Astrocyte (in vitro differentiated cells and primary cell): Measurements from ENCODE around the gene FAF1. TPM values are rescaled to one million over a fixed set of nuclear protein-coding genes. Genes with fewer than 3 reads are reported as not detected.

ENCODE experiments used
- DNase-seq: peaks from one replicate; pipeline ENCODE4 v3.0.0-alpha.2; 2010; ENCODE audit warnings: low read depth
- FAIRE-seq: peaks from 2 replicates; lab custom pipeline; 2011; peaks lifted over from hg19 to GRCh38; lab: Jason Lieb, UNC
- H2AFZ ChIP-seq: 2 replicates; pipeline ENCODE4 v1.6.0; 2012; ENCODE audit warnings: low read depth, low read length, inconsistent platforms
- H3K27ac ChIP-seq: 2 replicates; pipeline ENCODE4 v1.5.1; 2011; ENCODE audit warnings: low read depth, low read length, inconsistent platforms
- H3K27me3 ChIP-seq: 2 replicates; pipeline ENCODE4 v1.6.0; 2011; ENCODE audit warnings: low read length, inconsistent platforms; ENCODE audit not compliant: insufficient read depth
- H3K36me3 ChIP-seq: 2 replicates; pipeline ENCODE4 v1.5.1; 2011; ENCODE audit warnings: low read length, inconsistent platforms; ENCODE audit not compliant: insufficient read depth
- H3K4me1 ChIP-seq: 2 replicates; pipeline ENCODE4 v1.5.1; 2011; ENCODE audit warnings: low read length, inconsistent platforms; ENCODE audit not compliant: insufficient read depth
- H3K4me2 ChIP-seq: 2 replicates; pipeline ENCODE4 v1.6.0; 2012; ENCODE audit warnings: low read length, inconsistent platforms
- H3K4me3 ChIP-seq: 2 replicates; pipeline ENCODE4 v1.5.1; 2011; ENCODE audit warnings: low read depth, mild to moderate bottlenecking, low read length, inconsistent platforms; ENCODE audit not compliant: insufficient read depth
- H3K79me2 ChIP-seq: 2 replicates; pipeline ENCODE4 v1.6.0; 2012; ENCODE audit warnings: mild to moderate bottlenecking, low read length, inconsistent platforms; ENCODE audit not compliant: insufficient read depth
- H3K9ac ChIP-seq: 2 replicates; pipeline ENCODE4 v1.6.0; 2012; ENCODE audit warnings: mild to moderate bottlenecking, low read length, inconsistent platforms
- H3K9me3 ChIP-seq: 2 replicates; pipeline ENCODE4 v1.5.1; 2012; ENCODE audit warnings: low read depth, mild to moderate bottlenecking, low read length, inconsistent platforms; ENCODE audit not compliant: insufficient read depth
- H4K20me1 ChIP-seq: 2 replicates; pipeline ENCODE4 v1.6.0; 2012; ENCODE audit warnings: low read length, inconsistent platforms; ENCODE audit not compliant: insufficient read depth
- H3K27ac Mint-ChIP-seq: one replicate; pipeline ENCODE4 v1.8.0; 2021; ENCODE audit warnings: mild to moderate bottlenecking, mixed read lengths; ENCODE audit not compliant: unreplicated experiment
- H3K27me3 Mint-ChIP-seq: one replicate; pipeline ENCODE4 v1.8.0; 2021; ENCODE audit warnings: low read depth, mixed read lengths; ENCODE audit not compliant: unreplicated experiment
- H3K36me3 Mint-ChIP-seq: one replicate; pipeline ENCODE4 v1.8.0; 2021; ENCODE audit warnings: low read depth, mixed read lengths; ENCODE audit not compliant: unreplicated experiment
- H3K4me1 Mint-ChIP-seq: one replicate; pipeline ENCODE4 v1.8.0; 2021; ENCODE audit warnings: low read depth, mixed read lengths; ENCODE audit not compliant: unreplicated experiment
- H3K4me3 Mint-ChIP-seq: one replicate; pipeline ENCODE4 v1.8.0; 2021; ENCODE audit warnings: mild to moderate bottlenecking, moderate library complexity, mixed read lengths; ENCODE audit not compliant: unreplicated experiment
- H3K9me3 Mint-ChIP-seq: one replicate; pipeline ENCODE4 v1.8.0; 2021; ENCODE audit warnings: mild to moderate bottlenecking, mixed read lengths; ENCODE audit not compliant: unreplicated experiment
- CTCF ChIP-seq: IDR thresholded peaks from 2 replicates; pipeline ENCODE4 v1.5.1; 2011; ENCODE audit warnings: low read depth, mild to moderate bottlenecking, inconsistent platforms, low read length, moderate library complexity; ENCODE audit not compliant: insufficient read depth
- EZH2 ChIP-seq: IDR thresholded peaks from 2 replicates; pipeline ENCODE4 v1.6.1; 2012; ENCODE audit warnings: mild to moderate bottlenecking, low read length, inconsistent platforms; ENCODE audit not compliant: insufficient read depth
- total RNA-seq: library from RNA; stranded (reverse); gene quantifications from 2 replicates; pipeline ENCODE4 v1.2.1, GENCODE V29; 2021

The FAF1 gene
- total RNA-seq, 1 donor from 2014 or later = 35.4 TPM

GRCh38 chr1:50879137-50879536 lies 80.9 kb downstream of the FAF1 start:
- Mint-ChIP-seq H3K36me3 (no peaks in the 10 kb centered on the region), H3K27ac (no peak overlapping the region), H3K4me3 (no peak overlapping the region), H3K4me1 (no peaks in the 10 kb centered on the region), H3K27me3 (no peaks in the 10 kb centered on the region), H3K9me3 (no peaks in the 10 kb centered on the region)
- Histone ChIP-seq H3K27me3 (no peaks in the 10 kb centered on the region), H4K20me1 (peaks cover 15% of the 10 kb centered on the region), H3K79me2 (peaks cover 33% of the 10 kb centered on the region), H3K27ac (no peak overlapping the region), H3K9ac (no peak overlapping the region), H3K36me3 (no peaks in the 10 kb centered on the region), H2AFZ (no peak overlapping the region), H3K9me3 (no peaks in the 10 kb centered on the region), H3K4me1 (no peaks in the 10 kb centered on the region), H3K4me2 (no peak overlapping the region), H3K4me3 (no peak overlapping the region)
- FAIRE-seq (no peak), DNase-seq (no peak)
- no peak for TF ChIP-seq EZH2
- TF ChIP-seq CTCF = no peak

- Histone ChIP-seq H3K27me3 (no peaks in the 10 kb centered on the region), H2AFZ (no peak overlapping the region), H3K4me2 (no peak overlapping the region), H3K4me1 (peaks cover 3% of the 10 kb centered on the region), H3K9ac (no peak overlapping the region), H3K36me3 (no peaks in the 10 kb centered on the region), H3K27ac (no peak overlapping the region), H3K9me3 (no peaks in the 10 kb centered on the region), H4K20me1 (peaks cover 15% of the 10 kb centered on the region), H3K4me3 (no peak overlapping the region), H3K79me2 (peaks cover 33% of the 10 kb centered on the region)
- FAIRE-seq (no peak), DNase-seq (no peak)
- no peaks in the 10 kb centered on the region for H3K27me3 Mint-ChIP-seq
- TF ChIP-seq EZH2 (no peak), CTCF (no peak)
- H3K9me3 Mint-ChIP-seq = no peaks in the 10 kb centered on the region
- no peaks in the 10 kb centered on the region for H3K36me3 Mint-ChIP-seq
- H3K4me3 Mint-ChIP-seq = no peak overlapping the region
- no peak overlapping the region for H3K27ac Mint-ChIP-seq
- no peaks in the 10 kb centered on the region for H3K4me1 Mint-ChIP-seq
Measured at GRCh38 chr1:50878434-50878833, 81.6 kb downstream of the FAF1 start.

DNA sequence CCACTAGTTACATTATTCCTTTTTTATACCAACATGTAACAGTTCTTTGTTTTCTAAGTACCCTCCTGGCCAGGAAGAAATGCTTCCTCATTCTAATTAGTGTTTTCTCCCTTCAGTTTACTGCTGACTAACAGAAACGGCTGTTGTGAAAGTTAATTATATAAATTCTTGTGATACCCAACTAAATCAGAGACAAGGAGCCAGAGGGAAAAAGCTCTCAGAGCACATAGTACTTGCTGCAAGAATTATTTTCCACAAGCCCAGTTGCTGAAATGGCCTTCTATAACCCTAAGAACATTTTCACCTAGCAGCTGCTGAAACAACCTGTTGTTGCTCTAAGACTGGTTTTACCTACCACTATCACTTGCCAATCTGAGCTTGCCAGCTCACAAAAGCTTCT lies 82.4 kb downstream of the FAF1 start:
- DNase-seq = no peak
- no peaks in the 10 kb centered on the region for H3K36me3 Mint-ChIP-seq
- H3K27me3 Mint-ChIP-seq = no peaks in the 10 kb centered on the region
- TF ChIP-seq EZH2 (no peak), CTCF (no peak)
- no peaks in the 10 kb centered on the region for H3K9me3 Mint-ChIP-seq
- Histone ChIP-seq H3K27ac (no peak overlapping the region), H4K20me1 (peaks cover 15% of the 10 kb centered on the region), H2AFZ (no peak overlapping the region), H3K9me3 (no peaks in the 10 kb centered on the region), H3K9ac (no peak overlapping the region), H3K27me3 (no peaks in the 10 kb centered on the region), H3K36me3 (no peaks in the 10 kb centered on the region), H3K79me2 (peaks cover 30% of the 10 kb centered on the region), H3K4me2 (no peak overlapping the region), H3K4me1 (peaks cover 3% of the 10 kb centered on the region), H3K4me3 (no peak overlapping the region)
- no peak overlapping the region for H3K4me3 Mint-ChIP-seq
- FAIRE-seq = no peak
- H3K4me1 Mint-ChIP-seq = no peaks in the 10 kb centered on the region
- H3K27ac Mint-ChIP-seq = no peak overlapping the region
